Measurements from ENCODE around the gene GOPC. TPM values are rescaled to one million over a fixed set of nuclear protein-coding genes. Genes with fewer than 3 reads are reported as not detected.

Gene GOPC
- total RNA-seq, 4 donors from 2014 or later = 20.7 to 29.1 (median 23.9) TPM

GRCh38 chr6:117603821-117604220 is 1.5 kb upstream of the GOPC start:
- no peak for TF ChIP-seq CTCF (IDR thresholded peaks at IDR 0.05; ENCODE audit: low read depth)

GRCh38 chr6:117602899-117603588 is 733 bp upstream of the GOPC start:
- no peak for TF ChIP-seq CTCF (IDR thresholded peaks at IDR 0.05; ENCODE audit: low read depth)

- TF ChIP-seq CTCF (IDR thresholded peaks at IDR 0.05; ENCODE audit: low read depth) = no peak
Observed at GRCh38 chr6:117601811-117602150, 530 bp downstream of the GOPC start.

GRCh38 chr6:117600008-117600743 is 2.1 kb downstream of the GOPC start:
- TF ChIP-seq CTCF (IDR thresholded peaks at IDR 0.05; ENCODE audit: low read depth) = no peak

- no peak for TF ChIP-seq CTCF (IDR thresholded peaks at IDR 0.05; ENCODE audit: low read depth)
Observed at GRCh38 chr6:117597755-117598154, 4.6 kb downstream of the GOPC start.

- no peak for TF ChIP-seq CTCF (IDR thresholded peaks at IDR 0.05; ENCODE audit: low read depth)
Observed at GRCh38 chr6:117595099-117595923, 7.0 kb downstream of the GOPC start.

Measured in subcutaneous adipose tissue (tissue), 4 donors.